PC-9 (cell line): ENCODE results near the gene CLC.

Source experiments
- CTCF ChIP-seq: fragments of 200-600 bp; sonication (generic); conservative IDR thresholded peaks from 2 replicates; pipeline ENCODE4 v1.6.1; 2017; ENCODE audit warnings: mixed run types, antibody characterized with exemption, mild to moderate bottlenecking, moderate library complexity
- EZH2 ChIP-seq: fragments of 200-600 bp; sonication (generic); IDR thresholded peaks from 2 replicates; pipeline ENCODE4 v1.8.0; 2017; ENCODE audit warnings: antibody characterized with exemption, low read depth

- TF ChIP-seq EZH2: no peak
- no peak for TF ChIP-seq CTCF
These were observed 51.1 kb downstream of the CLC start for GRCh38 chr19:39686739-39687138.
